ENCODE data around the gene OCIAD2. TPM values are rescaled to one million over a fixed set of nuclear protein-coding genes. Genes with fewer than 3 reads are reported as not detected.

Gene OCIAD2
- total RNA-seq, 1 experiment from 2014 or later = 32.8 TPM

DNA sequence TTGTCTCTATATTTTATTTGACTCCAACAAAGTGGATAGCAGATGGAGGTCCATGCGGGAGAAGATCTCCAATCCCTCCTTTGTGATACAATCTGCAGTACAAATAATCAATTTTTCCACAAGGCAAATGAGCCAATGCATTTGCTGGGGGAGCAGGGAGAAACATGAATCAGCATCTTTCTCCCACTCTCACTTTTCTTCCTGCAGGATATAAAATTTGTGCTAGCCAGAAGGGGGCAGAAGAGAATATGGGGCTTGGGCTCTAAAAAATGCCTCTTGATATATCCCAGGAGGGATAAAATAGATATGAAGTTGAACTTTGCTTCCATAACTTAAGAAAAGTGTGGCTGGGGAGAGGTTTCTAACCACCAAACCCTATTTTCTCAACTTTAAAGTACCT lies 41.2 kb upstream of the OCIAD2 start:
- DNase-seq (ENCODE audit: low read depth, low spot score) (no peak), ATAC-seq (no peak)
- in situ Hi-C loops (cut with HindIII; ENCODE audit: low pct_unique_long_range_greater_than_20kb, low sequenced_read_pairs) (no loop called here), intact Hi-C loops (cut with micrococcal nuclease; ENCODE audit: unreplicated experiment) (no loop called here)
- TF ChIP-seq SIN3A (IDR thresholded peaks at IDR 0.05; ENCODE audit: borderline replicate concordance, insufficient read depth, low read depth, low read length) = no peak
- no peak for TF ChIP-seq POLR2AphosphoS5 (IDR thresholded peaks at IDR 0.05; ENCODE audit: low read depth, low read length)
- TF ChIP-seq, protein P1, sequence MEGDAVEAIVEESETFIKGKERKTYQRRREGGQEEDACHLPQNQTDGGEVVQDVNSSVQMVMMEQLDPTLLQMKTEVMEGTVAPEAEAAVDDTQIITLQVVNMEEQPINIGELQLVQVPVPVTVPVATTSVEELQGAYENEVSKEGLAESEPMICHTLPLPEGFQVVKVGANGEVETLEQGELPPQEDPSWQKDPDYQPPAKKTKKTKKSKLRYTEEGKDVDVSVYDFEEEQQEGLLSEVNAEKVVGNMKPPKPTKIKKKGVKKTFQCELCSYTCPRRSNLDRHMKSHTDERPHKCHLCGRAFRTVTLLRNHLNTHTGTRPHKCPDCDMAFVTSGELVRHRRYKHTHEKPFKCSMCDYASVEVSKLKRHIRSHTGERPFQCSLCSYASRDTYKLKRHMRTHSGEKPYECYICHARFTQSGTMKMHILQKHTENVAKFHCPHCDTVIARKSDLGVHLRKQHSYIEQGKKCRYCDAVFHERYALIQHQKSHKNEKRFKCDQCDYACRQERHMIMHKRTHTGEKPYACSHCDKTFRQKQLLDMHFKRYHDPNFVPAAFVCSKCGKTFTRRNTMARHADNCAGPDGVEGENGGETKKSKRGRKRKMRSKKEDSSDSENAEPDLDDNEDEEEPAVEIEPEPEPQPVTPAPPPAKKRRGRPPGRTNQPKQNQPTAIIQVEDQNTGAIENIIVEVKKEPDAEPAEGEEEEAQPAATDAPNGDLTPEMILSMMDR (IDR thresholded peaks at IDR 0.05) = no peak
- TF ChIP-seq, protein P2, sequence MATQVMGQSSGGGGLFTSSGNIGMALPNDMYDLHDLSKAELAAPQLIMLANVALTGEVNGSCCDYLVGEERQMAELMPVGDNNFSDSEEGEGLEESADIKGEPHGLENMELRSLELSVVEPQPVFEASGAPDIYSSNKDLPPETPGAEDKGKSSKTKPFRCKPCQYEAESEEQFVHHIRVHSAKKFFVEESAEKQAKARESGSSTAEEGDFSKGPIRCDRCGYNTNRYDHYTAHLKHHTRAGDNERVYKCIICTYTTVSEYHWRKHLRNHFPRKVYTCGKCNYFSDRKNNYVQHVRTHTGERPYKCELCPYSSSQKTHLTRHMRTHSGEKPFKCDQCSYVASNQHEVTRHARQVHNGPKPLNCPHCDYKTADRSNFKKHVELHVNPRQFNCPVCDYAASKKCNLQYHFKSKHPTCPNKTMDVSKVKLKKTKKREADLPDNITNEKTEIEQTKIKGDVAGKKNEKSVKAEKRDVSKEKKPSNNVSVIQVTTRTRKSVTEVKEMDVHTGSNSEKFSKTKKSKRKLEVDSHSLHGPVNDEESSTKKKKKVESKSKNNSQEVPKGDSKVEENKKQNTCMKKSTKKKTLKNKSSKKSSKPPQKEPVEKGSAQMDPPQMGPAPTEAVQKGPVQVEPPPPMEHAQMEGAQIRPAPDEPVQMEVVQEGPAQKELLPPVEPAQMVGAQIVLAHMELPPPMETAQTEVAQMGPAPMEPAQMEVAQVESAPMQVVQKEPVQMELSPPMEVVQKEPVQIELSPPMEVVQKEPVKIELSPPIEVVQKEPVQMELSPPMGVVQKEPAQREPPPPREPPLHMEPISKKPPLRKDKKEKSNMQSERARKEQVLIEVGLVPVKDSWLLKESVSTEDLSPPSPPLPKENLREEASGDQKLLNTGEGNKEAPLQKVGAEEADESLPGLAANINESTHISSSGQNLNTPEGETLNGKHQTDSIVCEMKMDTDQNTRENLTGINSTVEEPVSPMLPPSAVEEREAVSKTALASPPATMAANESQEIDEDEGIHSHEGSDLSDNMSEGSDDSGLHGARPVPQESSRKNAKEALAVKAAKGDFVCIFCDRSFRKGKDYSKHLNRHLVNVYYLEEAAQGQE (IDR thresholded peaks at IDR 0.05; ENCODE audit: insufficient read depth in 1 of 2, low read depth in 2 of 2, low read length in 1 of 2) = no peak
- TF ChIP-seq TCF7L2 (IDR thresholded peaks at IDR 0.05; ENCODE audit: low read depth, low read length) = no peak
- ChIA-PET CTCF (no interaction called here), POLR2A (no interaction called here)
- no TSS peak for BruUV-seq (replicated peaks)
- Histone ChIP-seq H3K4me1 (ENCODE audit: control insufficient read depth, insufficient read depth, low read length) (no peaks in the 10 kb centered on the region), H3K9me3 (ENCODE audit: control insufficient read depth, insufficient read depth, low read depth, low read length) (no peaks in the 10 kb centered on the region), H3K27me3 (ENCODE audit: control insufficient read depth, insufficient read depth, low read length) (no peaks in the 10 kb centered on the region), H3K36me3 (ENCODE audit: control insufficient read depth, insufficient read depth, low read length) (no peaks in the 10 kb centered on the region), H3K4me3 (ENCODE audit: low read depth in 2 of 2, low read length in 2 of 2) (no peak overlapping the region), H3K27ac (ENCODE audit: low read length) (no peak overlapping the region)

DNA sequence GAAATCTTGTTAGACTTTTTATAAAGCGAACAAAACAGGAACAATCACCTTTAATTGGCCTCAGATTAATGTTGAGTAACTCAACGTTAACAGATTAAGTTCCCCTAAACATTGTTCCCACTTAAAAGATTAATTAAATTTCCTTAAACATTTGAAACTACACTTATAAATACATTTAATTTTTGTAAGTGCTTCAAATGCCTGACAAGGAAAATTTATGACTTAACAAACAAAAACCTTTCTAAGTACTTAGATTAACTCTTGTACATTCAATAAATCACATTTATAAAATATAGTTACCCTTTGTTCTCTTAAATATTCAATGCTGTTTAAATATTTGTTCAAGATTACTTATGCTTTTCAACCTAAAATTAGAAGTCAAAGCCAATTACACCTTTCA lies 39.4 kb upstream of the OCIAD2 start:
- no peak overlapping the region for H3K4me3 ChIP-seq (ENCODE audit: low read depth in 2 of 2, low read length in 2 of 2)
- no peak for DNase-seq (ENCODE audit: low read depth, low spot score)
- POLR2A ChIA-PET = no interaction called here
- no peaks in the 10 kb centered on the region for H3K9me3 ChIP-seq (ENCODE audit: control insufficient read depth, insufficient read depth, low read depth, low read length)
- H3K36me3 ChIP-seq (ENCODE audit: control insufficient read depth, insufficient read depth, low read length) = no peaks in the 10 kb centered on the region
- no peak for ATAC-seq
- intact Hi-C loops (cut with micrococcal nuclease; ENCODE audit: unreplicated experiment) (no loop called here), in situ Hi-C loops (cut with HindIII; ENCODE audit: low pct_unique_long_range_greater_than_20kb, low sequenced_read_pairs) (no loop called here)
- CTCF ChIA-PET = no interaction called here
- H3K4me1 ChIP-seq (ENCODE audit: control insufficient read depth, insufficient read depth, low read length) = no peaks in the 10 kb centered on the region
- BruUV-seq (replicated peaks) = no TSS peak
- H3K27me3 ChIP-seq (ENCODE audit: control insufficient read depth, insufficient read depth, low read length) = no peaks in the 10 kb centered on the region
- no peak for TF ChIP-seq TCF7L2 (IDR thresholded peaks at IDR 0.05; ENCODE audit: low read depth, low read length)
- TF ChIP-seq, protein P2 (IDR thresholded peaks at IDR 0.05; ENCODE audit: insufficient read depth in 1 of 2, low read depth in 2 of 2, low read length in 1 of 2) = no peak
- TF ChIP-seq SIN3A (IDR thresholded peaks at IDR 0.05; ENCODE audit: borderline replicate concordance, insufficient read depth, low read depth, low read length) = no peak
- TF ChIP-seq POLR2AphosphoS5 (IDR thresholded peaks at IDR 0.05; ENCODE audit: low read depth, low read length) = no peak
- TF ChIP-seq, protein P1 (IDR thresholded peaks at IDR 0.05) = no peak
- no peak overlapping the region for H3K27ac ChIP-seq (ENCODE audit: low read length)

Data from Panc1 (cell line).